ENCODE data around the gene RAD51B. TPM values are rescaled to one million over a fixed set of nuclear protein-coding genes. Genes with fewer than 3 reads are reported as not detected.

The RAD51B gene
- total and polyA plus RNA-seq, 4 donors: 2.8 to 39.6 (median 13.3) TPM; not detected in 1

Other genes with a start within 250 kb of the RAD51B start
- gene PIGH, start 219.5 kb upstream of the RAD51B start, total RNA-seq: 10 to 100 TPM; 17.9 to 18.0 TPM
- gene PIGH, start 219.5 kb upstream of the RAD51B start, polyA plus RNA-seq: 10 to 100 TPM; 16.3 to 35.7 TPM
- 1 to 10 TPM; 4.1 to 8.5 TPM for gene ARG2, start 199.9 kb upstream of the RAD51B start, total RNA-seq
- 1 to 10 TPM; 4.8 to 7.4 TPM for gene ARG2, start 199.9 kb upstream of the RAD51B start, polyA plus RNA-seq
- gene VTI1B, start 145.1 kb upstream of the RAD51B start, total RNA-seq: 10 to 100 TPM; 94.0 to 95.4 TPM
- 100 to 1,000 TPM in 1 of 2 donors, 10 to 100 TPM in 1; 88.9 to 140 TPM for gene VTI1B, start 145.1 kb upstream of the RAD51B start, polyA plus RNA-seq
- gene RDH11, start 124.0 kb upstream of the RAD51B start, total RNA-seq: 10 to 100 TPM; 34.8 to 38.7 TPM
- 10 to 100 TPM; 24.2 to 36.9 TPM for gene RDH11, start 124.0 kb upstream of the RAD51B start, polyA plus RNA-seq
- gene RDH12, start 117.9 kb upstream of the RAD51B start, total RNA-seq: not detected
- gene RDH12, start 117.9 kb upstream of the RAD51B start, polyA plus RNA-seq: under 1 TPM in 1 of 2 donors, not detected in 1; 0.50 TPM
- gene ZFYVE26, start 3.2 kb upstream of the RAD51B start, total RNA-seq: 10 to 100 TPM; 21.9 to 34.9 TPM
- 1 to 10 TPM; 5.9 to 6.2 TPM for gene ZFYVE26, start 3.2 kb upstream of the RAD51B start, polyA plus RNA-seq

All from aorta (tissue), 4 donors.